Endothelial cell (in vitro differentiated cells): ENCODE measurements around the gene LACTB. TPM values are rescaled to one million over a fixed set of nuclear protein-coding genes. Genes with fewer than 3 reads are reported as not detected.

Experiments used
- DNase-seq: peaks from one replicate; pipeline ENCODE4 v3.0.0; 2021; ENCODE audit warnings: low spot score
- H3K27ac Mint-ChIP-seq: one replicate; pipeline ENCODE4 v1.8.0; 2021; ENCODE audit warnings: mixed read lengths, inconsistent platforms; ENCODE audit not compliant: unreplicated experiment
- H3K27me3 Mint-ChIP-seq: one replicate; pipeline ENCODE4 v1.8.0; 2021; ENCODE audit warnings: mild to moderate bottlenecking, moderate library complexity, mixed read lengths, inconsistent platforms; ENCODE audit not compliant: unreplicated experiment
- H3K36me3 Mint-ChIP-seq: one replicate; pipeline ENCODE4 v1.8.0; 2021; ENCODE audit warnings: mild to moderate bottlenecking, low read depth, mixed read lengths, inconsistent platforms; ENCODE audit not compliant: unreplicated experiment
- H3K4me1 Mint-ChIP-seq: one replicate; pipeline ENCODE4 v1.8.0; 2021; ENCODE audit warnings: mild to moderate bottlenecking, mixed read lengths, inconsistent platforms; ENCODE audit not compliant: unreplicated experiment
- H3K4me3 Mint-ChIP-seq: one replicate; pipeline ENCODE4 v1.8.0; 2021; ENCODE audit warnings: mild to moderate bottlenecking, mixed read lengths, inconsistent platforms; ENCODE audit not compliant: unreplicated experiment
- H3K9me3 Mint-ChIP-seq: one replicate; pipeline ENCODE4 v1.8.0; 2021; ENCODE audit warnings: mixed read lengths, inconsistent platforms; ENCODE audit not compliant: unreplicated experiment
- CTCF ChIP-seq: fragments of 200-600 bp; sonication (generic); IDR thresholded peaks from one replicate; pipeline ENCODE4 v1.5.0; 2021; ENCODE audit warnings: antibody characterized with exemption; ENCODE audit not compliant: unreplicated experiment
- total RNA-seq: library from RNA; stranded (reverse); fragmentation: NEBNext Ultra II Directional; extraction: Animal tissue kit (Norgen Biotek cat#: 25700); gene quantifications from one replicate; pipeline ENCODE4 v1.2.1, GENCODE V29; 2021; ENCODE audit not compliant: unreplicated experiment

LACTB gene
- total RNA-seq, 1 donor from 2014 or later, result 10.1 TPM

- Mint-ChIP-seq H3K9me3 (no peaks in the 10 kb centered on the region), H3K27ac (no peak overlapping the region), H3K36me3 (no peaks in the 10 kb centered on the region)
These were observed 13.6 kb downstream of the LACTB start for GRCh38 chr15:63135281-63135680.

DNA sequence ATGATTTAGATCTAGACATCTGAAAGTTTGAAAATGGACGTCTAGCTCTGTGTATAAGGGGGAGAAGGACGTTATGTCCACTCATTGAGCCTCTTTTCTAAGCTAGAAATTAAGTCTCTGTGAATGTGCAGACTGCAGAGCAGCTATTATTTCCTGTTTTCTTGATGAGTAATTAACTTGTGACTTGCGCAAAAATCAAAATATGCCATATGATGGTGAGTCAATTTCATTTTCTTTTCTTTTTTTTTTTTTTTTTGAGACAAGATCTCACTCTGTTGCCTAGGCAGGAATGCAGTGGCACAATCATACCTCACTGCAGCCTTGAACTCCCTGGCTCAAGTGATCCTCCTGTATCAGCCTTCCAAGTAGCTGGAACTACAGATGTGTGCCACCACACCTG, 14.1 kb downstream of the LACTB start:
- Mint-ChIP-seq H3K4me3 (no peak overlapping the region), H3K4me1 (no peaks in the 10 kb centered on the region), H3K27ac (no peak overlapping the region), H3K9me3 (no peaks in the 10 kb centered on the region), H3K36me3 (no peaks in the 10 kb centered on the region), H3K27me3 (no peaks in the 10 kb centered on the region)
- DNase-seq, result no peak
- no peak for TF ChIP-seq CTCF

More at GRCh38 chr15:63135281-63135680, 13.6 kb downstream of the LACTB start:
- Mint-ChIP-seq H3K4me3 (no peak overlapping the region), H3K4me1 (no peaks in the 10 kb centered on the region), H3K27me3 (no peaks in the 10 kb centered on the region)
- DNase-seq, result no peak
- no peak for TF ChIP-seq CTCF

GRCh38 chr15:63136742-63137141, 15.1 kb downstream of the LACTB start:
- Mint-ChIP-seq H3K4me1 (no peaks in the 10 kb centered on the region), H3K4me3 (no peak overlapping the region), H3K36me3 (no peaks in the 10 kb centered on the region), H3K27me3 (no peaks in the 10 kb centered on the region), H3K27ac (no peak overlapping the region), H3K9me3 (no peaks in the 10 kb centered on the region)
- DNase-seq, result no peak
- TF ChIP-seq CTCF, result no peak

- Mint-ChIP-seq H3K4me1 (no peaks in the 10 kb centered on the region), H3K27ac (no peak overlapping the region), H3K9me3 (no peaks in the 10 kb centered on the region), H3K4me3 (no peak overlapping the region), H3K27me3 (no peaks in the 10 kb centered on the region), H3K36me3 (peaks cover 4% of the 10 kb centered on the region)
- no peak for DNase-seq
- no peak for TF ChIP-seq CTCF
These were observed 19.3 kb downstream of the LACTB start for GRCh38 chr15:63140936-63141335.

DNA sequence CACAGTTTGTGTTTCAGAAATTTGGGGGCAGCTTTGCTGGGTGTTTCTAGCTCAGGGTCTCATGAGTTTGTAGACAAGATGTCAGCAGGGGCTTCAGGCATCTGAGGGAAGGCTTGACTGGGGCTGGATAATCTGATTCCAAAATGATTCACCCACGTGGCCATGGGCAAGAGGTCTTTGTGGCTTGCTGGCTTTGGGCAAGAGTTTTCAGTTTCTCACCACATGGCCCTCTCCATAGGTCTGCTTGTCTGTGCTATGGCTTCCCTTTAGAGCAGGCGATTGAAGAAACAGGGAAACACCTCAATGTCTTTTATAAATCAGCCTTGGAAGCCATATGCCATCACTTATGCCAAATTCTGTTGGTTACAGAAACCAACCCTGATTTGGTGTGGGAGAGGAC, 23.8 kb downstream of the LACTB start:
- TF ChIP-seq CTCF, result no peak
- H3K4me1 Mint-ChIP-seq, result no peaks in the 10 kb centered on the region
- DNase-seq, result no peak
- H3K4me3 Mint-ChIP-seq, result no peak overlapping the region
- H3K27me3 Mint-ChIP-seq, result no peaks in the 10 kb centered on the region
- no peaks in the 10 kb centered on the region for H3K9me3 Mint-ChIP-seq
- H3K36me3 Mint-ChIP-seq, result peaks cover 4% of the 10 kb centered on the region
- H3K27ac Mint-ChIP-seq, result no peak overlapping the region
